GM20000 (cell line): ENCODE data around the gene JMJD1C.

Source experiments
- DNase-seq: peaks from one replicate; pipeline ENCODE4 v3.0.0; 2012; ENCODE audit warnings: low spot score
- TF ChIP-seq, protein P1 (sequence below): IDR thresholded peaks from 2 replicates; pipeline ENCODE4 v1.5.1; 2012; ENCODE audit warnings: mild to moderate bottlenecking, control low read depth; ENCODE audit errors: extremely low read depth, missing control alignments

The JMJD1C gene

GRCh38 chr10:63457594-63457993 lies 8.2 kb downstream of the JMJD1C start:
- DNase-seq: no peak
- TF ChIP-seq, protein P1, sequence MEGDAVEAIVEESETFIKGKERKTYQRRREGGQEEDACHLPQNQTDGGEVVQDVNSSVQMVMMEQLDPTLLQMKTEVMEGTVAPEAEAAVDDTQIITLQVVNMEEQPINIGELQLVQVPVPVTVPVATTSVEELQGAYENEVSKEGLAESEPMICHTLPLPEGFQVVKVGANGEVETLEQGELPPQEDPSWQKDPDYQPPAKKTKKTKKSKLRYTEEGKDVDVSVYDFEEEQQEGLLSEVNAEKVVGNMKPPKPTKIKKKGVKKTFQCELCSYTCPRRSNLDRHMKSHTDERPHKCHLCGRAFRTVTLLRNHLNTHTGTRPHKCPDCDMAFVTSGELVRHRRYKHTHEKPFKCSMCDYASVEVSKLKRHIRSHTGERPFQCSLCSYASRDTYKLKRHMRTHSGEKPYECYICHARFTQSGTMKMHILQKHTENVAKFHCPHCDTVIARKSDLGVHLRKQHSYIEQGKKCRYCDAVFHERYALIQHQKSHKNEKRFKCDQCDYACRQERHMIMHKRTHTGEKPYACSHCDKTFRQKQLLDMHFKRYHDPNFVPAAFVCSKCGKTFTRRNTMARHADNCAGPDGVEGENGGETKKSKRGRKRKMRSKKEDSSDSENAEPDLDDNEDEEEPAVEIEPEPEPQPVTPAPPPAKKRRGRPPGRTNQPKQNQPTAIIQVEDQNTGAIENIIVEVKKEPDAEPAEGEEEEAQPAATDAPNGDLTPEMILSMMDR: no peak

DNA sequence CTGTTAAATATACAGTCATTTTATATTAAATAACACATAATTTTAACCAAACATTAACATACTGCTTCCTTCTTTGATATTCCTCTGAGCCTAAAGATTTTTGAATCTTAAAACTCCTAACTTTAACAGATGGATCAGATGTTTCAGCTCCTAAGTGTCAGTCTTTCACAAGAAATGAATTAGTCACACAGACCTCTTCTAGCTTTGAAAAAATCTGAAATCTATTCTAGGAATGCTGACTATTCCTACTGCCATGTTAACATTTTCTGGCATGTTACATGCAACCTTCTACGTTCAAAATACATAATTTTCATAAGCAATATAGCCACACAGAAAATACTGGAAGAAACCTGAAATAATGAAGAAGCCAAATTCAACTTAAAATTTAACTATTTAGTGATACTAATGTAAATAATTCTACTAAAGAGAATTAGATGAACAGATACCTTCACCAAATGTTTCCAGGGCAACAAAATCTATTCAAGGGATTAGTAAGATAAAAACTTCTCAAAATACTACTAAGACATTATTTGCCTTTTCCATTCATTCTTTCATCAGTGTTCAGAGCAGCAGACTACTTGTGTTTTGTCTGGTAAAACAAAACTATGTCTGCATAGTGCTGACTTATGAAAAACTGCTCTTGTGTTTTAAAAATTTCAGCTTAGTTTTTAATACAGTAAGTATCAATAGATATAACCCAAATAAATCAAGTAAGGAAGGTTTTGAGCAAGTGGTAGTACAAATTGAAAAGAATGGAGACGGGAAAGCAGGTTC lies 9.2 kb downstream of the JMJD1C start:
- no peak for DNase-seq
- TF ChIP-seq, protein P1: no peak

- no peak for DNase-seq
- TF ChIP-seq, protein P1: no peak
These were observed 10.3 kb downstream of the JMJD1C start for GRCh38 chr10:63455507-63455906.

- TF ChIP-seq, protein P1: no peak
- DNase-seq: no peak
These were observed 11.1 kb downstream of the JMJD1C start for GRCh38 chr10:63454631-63455030.

DNA sequence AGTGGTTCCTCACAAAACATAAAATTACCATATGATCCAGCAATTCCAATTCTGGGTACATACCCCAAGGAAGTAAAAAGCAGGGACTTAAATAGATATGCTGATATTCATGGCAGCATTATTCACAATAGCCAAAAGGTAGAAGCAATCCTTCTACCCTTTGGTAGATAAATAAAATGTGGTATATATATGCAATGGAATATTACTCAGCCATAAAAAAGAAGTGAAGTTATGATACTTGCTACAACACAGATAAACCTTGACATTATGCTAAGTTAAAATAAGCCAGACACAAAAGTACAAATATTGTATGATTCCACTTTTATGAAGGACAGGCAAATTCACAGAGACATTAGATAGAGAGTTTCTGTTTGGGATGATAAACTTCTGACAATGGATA lies 13.3 kb downstream of the JMJD1C start:
- DNase-seq: no peak
- TF ChIP-seq, protein P1: no peak

GRCh38 chr10:63446716-63447440 lies 18.9 kb downstream of the JMJD1C start:
- TF ChIP-seq, protein P1: no peak
- DNase-seq: no peak

- DNase-seq: no peak
These were observed 24.4 kb downstream of the JMJD1C start for GRCh38 chr10:63441404-63441803.

More at GRCh38 chr10:63441404-63441803, 24.4 kb downstream of the JMJD1C start:
- TF ChIP-seq, protein P1: no peak
